Endothelial cell of umbilical vein (primary cell): ENCODE measurements around the gene EFHC2.

Experiments
- CTCF ChIP-seq, 2 donors: IDR thresholded peaks; 1 replicate in 1 of 2; 2 replicates in 1 of 2; pipeline ENCODE4 v1.5.1; 2011; ENCODE audit warnings: low read length in 2 of 2, mild to moderate bottlenecking in 2 of 2, moderate library complexity in 2 of 2, control low read depth in 1 of 2, inconsistent platforms in 1 of 2, low read depth in 1 of 2; ENCODE audit not compliant: insufficient read depth in 1 of 2; ENCODE audit errors: extremely low read depth in 1 of 2
- EZH2 ChIP-seq: IDR thresholded peaks from 2 replicates; pipeline ENCODE4 v1.6.1; 2012; ENCODE audit warnings: borderline replicate concordance, low read depth, mild to moderate bottlenecking, moderate library complexity, low read length, inconsistent platforms; ENCODE audit not compliant: severe bottlenecking
- FOS ChIP-seq: IDR thresholded peaks from 2 replicates; pipeline ENCODE4 v1.6.1; 2011; ENCODE audit warnings: mild to moderate bottlenecking, low read length, moderate library complexity, borderline replicate concordance; ENCODE audit not compliant: insufficient read depth
- JUN ChIP-seq: IDR thresholded peaks from 2 replicates; pipeline ENCODE4 v1.6.1; 2011; ENCODE audit warnings: borderline replicate concordance, low read depth; ENCODE audit not compliant: insufficient read length, insufficient read depth
- POLR2A ChIP-seq: IDR thresholded peaks from 2 replicates; pipeline ENCODE4 v1.6.1; 2012; ENCODE audit warnings: low read depth, mild to moderate bottlenecking, control low read depth, low read length
- POLR2AphosphoS5 ChIP-seq: IDR thresholded peaks from 2 replicates; pipeline ENCODE4 v1.6.1; 2012; ENCODE audit warnings: low read depth, mild to moderate bottlenecking, control low read depth, low read length, moderate library complexity; ENCODE audit not compliant: insufficient read depth

DNA sequence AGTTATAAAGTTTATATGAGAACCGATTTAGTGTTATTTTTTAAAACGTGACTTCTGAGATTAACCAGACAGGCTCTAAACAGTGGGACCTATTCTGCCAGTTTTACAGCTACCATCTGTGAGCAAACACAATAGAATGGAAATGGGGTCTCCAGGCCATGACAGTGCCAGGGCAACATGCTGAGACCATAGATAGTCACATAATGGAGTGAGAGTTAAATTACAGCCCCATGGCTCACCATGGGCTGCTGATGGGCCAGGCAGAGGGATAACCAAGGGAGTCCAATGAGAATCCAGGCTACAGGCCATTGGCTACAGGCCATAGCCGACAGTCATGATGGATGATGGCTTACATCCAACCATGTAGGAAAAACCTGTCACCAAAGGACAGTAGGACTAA lies 186.7 kb downstream of the EFHC2 start:
- TF ChIP-seq EZH2 (no peak), POLR2A (no peak), CTCF (IDR thresholded peaks at IDR 0.05; ENCODE audit: extremely low read depth in 1 of 2, insufficient read depth in 1 of 2, low read depth in 1 of 2, low read length in 2 of 2) (no peak), POLR2AphosphoS5 (no peak), FOS (no peak), JUN (no peak)
